Daoy (cell line): ENCODE data around the gene ZNF160. TPM values are rescaled to one million over a fixed set of nuclear protein-coding genes. Genes with fewer than 3 reads are reported as not detected.
"Not testable (repeated sequence)": the region's sequence is repeated elsewhere in the genome, so short reads cannot be mapped to it uniquely, and the experiment has no call there.

Source experiments
- DNase-seq: peaks from one replicate; pipeline ENCODE4 v3.0.0-alpha.2; 2015; ENCODE audit warnings: low read depth
- total RNA-seq: library from RNA; depleted of rRNA; stranded (reverse); fragments of >200 nt; shearing (Covaris generic); gene quantifications from 2 replicates; pipeline ENCODE4 v1.2.3, GENCODE V29; 2014

The ZNF160 gene
- total RNA-seq, 1 experiment from 2014 or later = 12.9 TPM

DNA sequence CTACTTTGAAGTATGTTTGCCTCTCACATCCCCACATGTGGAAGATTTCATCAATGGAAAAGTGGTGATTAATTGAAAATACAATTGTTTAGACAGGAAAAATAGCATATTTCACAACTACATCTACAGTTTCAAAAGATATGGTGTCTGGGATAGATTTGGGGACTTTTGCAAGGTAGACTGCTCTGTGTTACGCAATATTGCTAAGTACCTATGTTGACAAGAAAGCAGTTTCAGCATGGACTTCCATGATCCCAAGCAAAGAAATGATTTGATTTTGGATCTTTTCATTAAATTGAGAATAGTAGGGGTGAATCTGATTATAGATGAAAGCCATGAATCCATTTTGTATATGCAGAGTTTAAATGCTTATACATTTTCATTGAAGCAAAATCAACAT, 10.5 kb downstream of the ZNF160 start:
- no peak for DNase-seq

DNA sequence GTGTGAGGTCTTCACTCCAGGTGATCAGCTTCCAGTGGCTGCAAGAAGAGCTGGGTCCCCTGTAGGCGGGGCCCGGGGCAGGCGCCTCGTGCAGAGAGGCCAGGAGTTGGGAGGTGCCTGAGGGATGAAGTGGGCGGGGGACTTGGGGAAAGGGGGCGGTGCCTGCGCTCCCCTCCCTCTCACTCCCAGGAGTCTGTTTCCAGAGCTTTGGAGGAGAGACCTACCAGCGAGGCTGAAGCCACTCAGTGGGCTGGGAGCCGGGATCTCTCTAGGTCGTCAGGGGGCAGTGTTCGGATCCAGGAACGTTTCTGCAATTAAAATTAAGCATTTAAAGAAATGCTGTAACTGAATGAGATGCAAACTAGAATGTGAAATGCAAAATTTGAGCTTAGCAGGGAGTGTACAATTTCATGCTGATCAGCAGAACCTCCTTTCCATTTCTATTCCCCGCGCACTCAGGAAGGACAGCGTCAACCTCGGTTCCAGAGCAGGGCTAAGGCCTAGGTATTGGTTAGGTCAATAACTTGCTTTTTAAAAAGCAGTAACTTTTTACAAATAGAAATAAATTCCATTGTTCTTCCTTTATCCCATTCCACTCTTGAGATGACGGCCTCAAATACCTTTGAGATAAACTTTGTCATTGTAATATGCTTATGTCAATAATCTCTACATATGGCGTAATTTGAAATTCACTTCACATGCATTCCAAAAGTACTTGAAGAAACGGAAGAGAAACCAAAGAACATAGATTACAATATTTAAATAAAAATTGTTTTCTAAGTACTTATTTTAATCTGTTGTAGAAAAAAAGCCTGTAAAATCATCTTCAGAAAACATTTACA, 11.6 kb downstream of the ZNF160 start:
- DNase-seq = no peak

DNA sequence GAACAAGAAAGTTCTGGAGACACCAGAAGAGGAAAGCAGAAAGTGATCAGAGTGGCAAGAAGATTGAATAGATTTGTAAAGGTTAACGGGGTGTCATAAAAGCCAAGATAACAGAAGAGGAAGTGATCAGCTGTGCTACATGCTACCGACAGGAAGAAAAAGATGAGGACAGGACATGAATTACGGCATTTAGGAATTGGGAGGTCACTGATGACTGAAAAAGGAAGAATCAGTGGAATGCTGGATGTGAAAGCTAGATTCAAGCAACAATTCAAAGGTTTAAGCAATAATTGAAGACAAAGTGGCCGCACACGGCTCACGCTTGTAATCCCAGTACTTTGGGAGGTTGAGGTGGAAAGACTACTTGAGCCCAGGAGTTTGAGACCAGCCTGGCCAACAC, 15.1 kb downstream of the ZNF160 start:
- no peak for DNase-seq

DNA sequence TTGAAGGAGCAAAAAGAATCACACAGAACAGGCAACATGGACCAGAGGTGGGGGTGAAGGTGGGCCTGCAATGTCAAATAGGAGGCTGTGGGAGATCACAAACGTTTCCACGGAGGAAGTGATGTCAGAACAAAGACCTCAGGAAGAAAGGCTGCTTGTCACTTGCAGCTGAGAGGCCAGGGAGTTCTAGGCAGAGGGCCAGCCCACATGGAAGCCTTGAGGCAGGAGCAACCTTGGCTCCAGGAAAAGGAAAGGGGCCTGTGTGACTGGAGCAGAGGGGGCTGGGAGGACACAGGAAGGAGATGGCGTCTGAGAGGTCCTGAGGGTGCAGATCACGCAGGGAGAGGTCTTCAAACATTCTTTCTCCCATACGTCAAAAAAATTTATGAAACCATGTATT, 16.3 kb downstream of the ZNF160 start:
- DNase-seq = no peak

DNA sequence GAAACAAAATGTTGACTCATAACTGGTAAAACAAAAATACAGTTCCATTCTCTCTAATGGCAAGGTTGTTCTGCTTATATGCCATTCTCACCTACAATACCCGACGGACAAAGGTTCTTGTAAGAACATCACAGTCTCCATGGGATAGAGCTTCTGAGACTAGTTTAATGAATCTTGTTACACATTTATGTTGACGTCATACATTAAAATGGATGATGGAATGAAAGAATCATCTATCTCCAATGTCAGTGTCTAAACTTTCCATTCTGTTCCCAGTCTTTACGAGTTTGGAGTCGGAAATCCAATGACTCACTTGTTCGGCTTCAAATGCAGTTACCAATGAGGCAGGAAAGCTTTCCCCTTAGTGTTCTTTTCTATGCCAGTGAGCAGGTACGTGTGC, 17.7 kb downstream of the ZNF160 start:
- no peak for DNase-seq

DNA sequence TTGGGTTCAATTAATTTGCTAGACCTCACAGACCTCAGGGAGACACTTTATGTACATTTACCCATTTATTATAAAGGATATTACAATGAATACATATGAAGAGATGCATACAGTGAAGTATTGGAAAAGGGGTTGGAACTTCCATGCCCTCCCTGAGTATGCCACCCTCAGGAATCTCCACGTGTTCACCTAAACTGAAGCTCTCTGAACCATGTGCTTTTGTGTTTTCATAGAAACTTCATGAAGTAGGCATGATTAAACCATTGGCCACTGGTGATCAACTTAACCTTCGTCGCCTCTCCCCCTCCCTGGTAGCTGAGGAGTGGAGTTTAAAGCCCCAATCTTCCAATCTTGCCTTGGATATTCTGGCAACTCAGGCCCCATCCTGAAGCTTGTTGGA, 20.3 kb downstream of the ZNF160 start:
- no peak for DNase-seq

DNA sequence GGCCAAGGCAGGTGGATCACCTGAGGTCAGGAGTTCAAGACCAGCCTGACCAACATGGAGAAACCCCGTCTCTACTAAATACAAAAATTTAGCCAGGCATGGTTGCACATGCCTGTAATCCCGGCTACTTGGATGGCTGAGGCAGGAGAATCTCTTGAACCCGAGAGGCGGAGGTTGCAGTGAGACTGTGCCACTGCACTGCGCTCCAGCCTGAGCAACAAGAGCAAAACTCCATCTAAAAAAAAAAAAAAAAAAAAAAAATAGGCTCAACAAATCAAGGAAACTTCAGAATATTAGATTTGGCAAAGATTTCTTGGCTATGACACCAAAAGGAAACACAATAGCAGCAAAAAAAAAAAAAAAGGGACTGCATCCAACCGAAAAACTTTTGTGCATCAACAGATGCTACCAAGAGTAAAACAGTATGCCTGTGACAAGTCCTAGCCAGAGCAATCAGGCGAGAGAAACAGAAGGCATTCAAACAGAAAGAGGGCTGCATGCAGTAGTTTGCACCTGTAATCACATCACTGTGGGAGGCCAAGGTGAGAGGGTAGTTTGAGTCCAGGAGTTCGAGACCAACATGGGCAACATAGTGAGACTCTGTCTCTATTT, 23.8 kb downstream of the ZNF160 start:
- DNase-seq = no peak

DNA sequence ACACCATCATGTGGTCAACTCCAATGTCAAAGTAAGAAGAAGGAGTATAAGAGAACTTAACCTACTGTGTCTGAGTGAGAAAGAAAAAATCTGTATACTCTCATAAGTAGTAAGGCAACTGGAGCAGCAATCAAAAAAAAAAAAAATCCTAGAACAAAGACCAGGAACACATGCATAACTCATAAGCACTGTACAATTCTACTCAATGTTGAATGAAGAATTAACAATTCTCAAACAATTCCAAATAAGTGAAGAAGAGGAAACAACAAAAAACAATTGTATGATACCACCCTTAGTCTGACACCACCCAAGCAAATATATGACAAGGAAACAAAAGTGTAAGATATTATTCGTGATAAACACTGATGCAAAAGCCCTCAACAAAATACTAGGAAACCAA, 24.6 kb downstream of the ZNF160 start:
- no peak for DNase-seq

DNA sequence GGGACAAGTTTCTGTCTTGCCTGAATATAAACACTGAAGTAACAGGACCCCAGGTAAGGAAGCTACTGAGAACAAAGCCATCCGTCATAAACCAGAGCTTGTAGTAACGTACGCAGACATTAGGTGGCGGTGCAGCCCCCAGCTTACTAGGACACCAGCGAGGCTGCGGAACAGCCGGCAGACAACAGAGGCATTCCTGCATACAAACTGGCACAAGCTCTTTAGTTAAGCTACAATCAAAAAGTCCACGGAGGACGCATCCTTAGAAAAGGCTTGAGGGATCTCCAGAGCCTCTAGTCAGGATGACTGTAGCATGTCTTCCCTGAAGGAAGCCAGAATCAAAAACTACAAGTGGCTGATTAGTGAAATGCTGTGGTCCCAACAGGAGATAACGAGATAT, 26.2 kb downstream of the ZNF160 start:
- peak; percentile 35 for DNase-seq

DNA sequence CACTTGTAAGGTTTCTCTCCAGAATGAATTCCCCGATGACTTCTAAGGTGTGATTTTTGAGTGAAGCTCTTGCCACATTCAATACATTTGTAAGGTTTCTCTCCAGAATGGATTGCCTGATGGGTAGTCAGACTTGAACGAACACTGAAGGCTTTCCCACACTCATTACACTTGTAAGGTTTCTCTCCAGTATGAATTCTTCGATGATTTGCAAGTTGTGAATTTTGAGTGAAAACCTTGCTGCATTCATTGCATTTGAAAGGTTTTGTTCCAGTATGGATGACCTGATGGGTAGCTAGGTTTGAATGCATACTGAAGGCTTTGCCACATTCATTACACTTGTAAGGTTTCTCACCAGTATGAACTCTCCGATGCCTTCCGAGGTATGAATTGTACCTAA, 34.4 kb downstream of the ZNF160 start:
- DNase-seq = no peak

DNA sequence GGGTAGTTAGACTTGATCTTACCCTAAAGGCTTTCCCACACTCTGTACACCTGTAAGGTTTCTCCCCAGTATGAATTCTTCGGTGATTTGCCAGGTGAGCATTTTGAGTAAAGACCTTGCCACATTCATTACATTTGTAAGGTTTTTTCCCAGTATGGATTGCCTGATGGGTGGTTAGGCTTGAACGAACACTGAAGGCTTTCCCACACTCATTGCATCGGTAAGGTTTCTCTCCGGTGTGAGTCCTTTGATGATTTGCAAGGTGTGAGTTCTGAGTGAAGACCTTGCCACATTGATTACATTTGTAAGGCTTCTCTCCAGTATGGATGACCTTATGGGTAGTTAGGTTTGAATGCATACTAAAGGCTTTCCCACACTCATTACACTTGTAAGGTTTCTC, 35.0 kb downstream of the ZNF160 start:
- DNase-seq = no peak

DNA sequence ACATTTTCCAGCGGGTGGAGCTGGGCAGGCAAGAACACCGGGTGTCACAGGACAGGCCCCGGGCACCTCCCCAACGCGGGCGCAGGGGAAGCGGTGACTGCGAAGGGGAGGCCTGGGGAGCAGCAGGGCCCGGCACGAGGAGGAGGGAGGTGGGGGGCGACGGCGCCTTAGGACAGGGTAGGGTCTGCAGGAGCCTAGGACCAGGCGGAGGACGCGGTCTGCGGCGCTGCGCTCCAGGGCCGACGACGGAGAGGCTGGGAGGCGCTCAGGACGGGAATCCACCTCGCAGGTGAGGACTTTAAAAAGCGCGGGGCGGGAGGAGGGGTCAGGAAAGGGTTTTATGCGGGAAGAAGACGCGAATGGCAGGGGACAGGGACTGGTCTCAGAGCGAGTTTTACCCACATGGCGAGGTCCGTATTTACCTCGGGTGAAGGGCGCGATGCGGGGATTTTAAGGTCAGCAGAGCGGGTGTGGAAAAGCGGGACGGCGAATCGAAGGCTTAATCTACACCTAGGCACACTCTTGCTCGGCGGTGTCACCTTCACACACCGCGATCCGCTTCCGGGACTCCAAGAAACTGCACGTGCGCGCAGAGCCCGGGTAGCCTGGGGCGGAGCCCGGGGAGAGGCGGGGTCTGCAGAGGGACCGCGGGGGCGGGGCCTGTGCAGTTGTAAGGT, 45.2 kb downstream of the ZNF160 start:
- no peak for DNase-seq

DNA sequence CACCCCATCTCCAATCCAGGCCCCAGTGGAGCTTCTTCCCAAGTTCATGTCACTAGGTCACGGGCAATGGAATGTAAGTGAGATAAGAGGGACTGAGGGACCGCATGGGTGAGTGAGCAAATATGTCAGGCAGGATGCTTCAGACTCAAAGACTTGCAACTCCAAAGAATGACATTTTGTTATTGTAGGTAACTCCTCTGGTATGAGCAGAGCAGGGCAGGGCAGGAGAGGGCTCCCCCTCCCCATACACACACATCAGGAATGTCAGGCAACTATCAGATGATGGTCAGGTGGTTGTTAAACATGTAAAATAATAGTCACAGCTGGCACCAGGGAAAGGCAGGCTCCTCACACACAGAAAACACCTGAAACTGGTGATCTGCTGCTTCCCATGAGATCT, 48.1 kb downstream of the ZNF160 start:
- DNase-seq = no peak

DNA sequence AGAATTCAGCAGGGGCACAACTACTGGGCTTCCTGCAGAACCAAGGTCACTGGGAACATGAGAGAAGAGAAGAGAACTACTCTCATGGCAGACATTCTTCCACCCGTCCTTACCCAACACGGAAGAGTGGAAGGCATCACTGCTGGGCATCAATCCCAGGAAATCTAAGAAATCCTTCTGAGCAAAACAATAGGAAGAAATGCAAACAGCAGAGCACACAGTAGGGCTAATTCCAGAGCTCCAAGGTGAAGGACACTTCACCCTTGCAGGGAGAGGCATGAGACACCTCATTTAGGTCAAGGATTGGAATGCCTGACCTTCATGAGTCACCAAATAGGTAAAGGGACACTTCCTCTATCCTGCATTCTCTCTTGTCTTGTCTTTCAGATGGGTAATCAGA, 55.8 kb downstream of the ZNF160 start:
- no peak for DNase-seq

DNA sequence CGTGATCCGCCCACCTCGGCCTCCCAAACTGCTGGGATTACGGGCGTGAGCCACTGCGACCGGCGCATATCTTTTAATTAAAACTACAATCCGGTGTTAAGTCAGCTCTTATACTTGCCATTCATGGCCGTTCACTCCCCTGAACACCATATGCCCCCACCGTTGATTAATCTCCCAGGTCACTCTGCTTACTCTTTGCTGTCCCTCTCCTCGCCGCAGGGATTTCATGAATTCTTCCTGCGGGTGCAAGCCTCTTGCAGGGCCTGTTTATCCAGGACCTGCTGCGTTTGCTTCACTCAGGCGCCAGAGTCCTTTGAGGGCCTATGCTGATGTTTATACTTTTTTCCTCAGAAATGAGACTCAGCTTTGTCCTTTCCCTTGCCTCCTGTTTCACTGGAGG, 57.7 kb downstream of the ZNF160 start:
- no peak for DNase-seq

DNA sequence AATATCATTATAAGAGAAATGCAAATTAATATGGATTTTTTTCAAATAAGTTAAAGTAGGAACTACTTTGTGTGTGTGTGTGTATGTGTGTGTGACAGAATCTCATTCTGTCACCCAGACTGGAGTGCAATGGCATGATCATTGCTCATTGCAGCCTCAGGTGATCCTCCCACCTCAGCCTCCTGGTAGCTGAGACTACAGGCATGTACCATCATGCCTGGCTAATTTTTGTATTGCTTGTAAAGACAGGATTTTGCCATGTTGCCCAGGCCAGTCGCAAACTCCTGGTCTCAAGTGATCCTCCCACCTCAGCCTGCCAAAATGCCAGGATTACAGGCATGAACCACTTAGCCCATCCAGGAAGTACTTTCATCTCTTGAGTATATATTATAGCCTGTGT, 61.9 kb downstream of the ZNF160 start:
- no peak for DNase-seq

DNA sequence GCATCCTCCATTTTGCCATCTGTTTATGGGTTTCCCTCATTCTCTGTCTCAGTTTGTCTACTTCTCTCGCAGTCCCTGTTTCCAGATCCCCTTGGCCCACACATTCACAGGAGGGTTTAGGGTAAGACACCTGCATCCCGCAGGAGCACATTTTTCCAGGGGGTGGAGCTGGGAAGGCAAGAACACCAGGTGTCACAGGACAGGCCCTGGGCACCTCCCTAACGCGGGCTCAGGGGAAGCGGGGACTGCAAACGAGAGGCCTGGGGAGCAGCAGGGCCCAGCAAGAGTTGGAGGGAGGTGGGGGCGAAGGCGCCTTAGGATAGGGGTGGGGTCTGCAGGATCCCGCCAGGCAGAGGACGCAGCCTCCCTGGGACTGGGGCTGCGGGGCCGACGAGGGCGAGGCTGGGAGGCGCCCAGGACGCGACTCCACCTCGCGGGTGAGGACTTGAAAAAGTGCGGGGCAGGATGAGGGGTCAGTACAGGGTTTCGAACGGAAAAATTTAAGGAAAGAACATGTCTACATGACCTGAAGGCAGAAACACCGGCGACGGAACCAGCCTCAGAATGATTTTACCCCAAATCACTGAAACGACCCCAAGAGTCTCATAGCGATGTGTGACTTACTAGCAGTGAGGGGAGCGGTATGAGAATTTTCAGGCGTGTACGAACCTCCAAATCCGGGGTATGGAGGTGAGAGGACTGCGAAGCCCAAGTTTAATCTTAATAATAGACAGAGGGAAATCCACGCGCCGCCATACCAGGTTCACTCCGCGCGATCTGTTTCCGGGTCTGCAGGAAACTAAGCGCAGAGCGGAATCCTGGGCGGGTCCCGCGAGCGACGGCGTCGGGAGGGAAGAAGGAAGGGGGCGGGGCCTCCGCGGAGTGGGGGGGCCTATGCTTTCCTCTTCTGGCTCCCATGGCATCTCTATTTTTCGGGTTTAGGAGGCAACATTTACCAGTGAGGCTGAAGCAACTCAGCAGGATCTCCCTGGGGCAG, 65.8 kb downstream of the ZNF160 start:
- no peak for DNase-seq

DNA sequence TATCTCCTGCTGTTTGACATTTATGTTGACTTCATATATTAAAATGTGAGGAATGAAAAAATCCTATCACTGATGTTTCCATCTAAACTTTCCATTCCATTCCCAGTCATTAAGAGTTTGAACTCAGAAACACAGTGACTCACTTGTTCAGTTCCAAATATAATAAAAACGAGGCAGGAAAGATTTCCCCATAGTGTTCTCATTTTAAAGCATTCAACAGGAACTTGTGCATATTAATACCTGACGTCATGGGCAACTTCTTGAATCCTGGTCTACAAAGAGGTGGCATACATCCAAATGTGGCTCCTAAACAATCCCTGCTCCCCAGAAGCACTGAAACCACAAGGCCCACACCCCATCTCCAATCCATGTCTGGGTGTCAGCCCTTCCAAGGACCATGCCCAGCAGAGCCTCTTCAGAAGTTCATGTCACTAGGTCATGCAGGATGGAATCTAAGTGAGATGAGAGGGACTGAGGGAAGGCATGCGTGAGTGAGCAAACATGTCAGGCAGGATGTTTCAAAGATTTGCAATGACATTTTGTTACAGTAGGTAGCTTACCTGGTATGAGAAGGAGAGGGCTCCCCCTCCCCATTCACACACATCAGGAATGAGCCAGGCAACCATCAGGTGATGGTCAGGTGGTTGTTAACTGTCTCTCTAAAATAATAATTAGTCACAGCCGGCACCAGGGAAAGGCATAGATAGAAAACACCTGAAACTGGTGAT, 68.1 kb downstream of the ZNF160 start:
- no peak for DNase-seq

DNA sequence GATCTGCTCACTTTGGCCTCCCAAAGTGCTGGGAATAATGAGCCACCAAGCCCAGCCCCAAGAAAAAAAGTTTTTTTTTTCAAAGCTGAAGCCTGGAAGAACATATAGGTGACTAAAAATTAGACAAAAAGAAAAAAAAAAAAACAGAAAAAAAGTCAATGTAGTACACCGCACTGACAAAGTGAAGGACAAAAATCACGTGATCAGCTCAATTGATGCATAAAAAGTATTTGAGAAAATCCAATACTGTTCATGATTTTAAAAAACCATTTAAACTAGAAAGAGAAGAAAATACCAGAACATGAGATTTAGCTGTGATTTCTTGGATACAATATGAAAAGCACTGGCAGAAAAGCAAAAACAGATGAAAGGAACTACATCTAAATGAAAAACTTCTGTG, 69.2 kb downstream of the ZNF160 start:
- DNase-seq = no peak

DNA sequence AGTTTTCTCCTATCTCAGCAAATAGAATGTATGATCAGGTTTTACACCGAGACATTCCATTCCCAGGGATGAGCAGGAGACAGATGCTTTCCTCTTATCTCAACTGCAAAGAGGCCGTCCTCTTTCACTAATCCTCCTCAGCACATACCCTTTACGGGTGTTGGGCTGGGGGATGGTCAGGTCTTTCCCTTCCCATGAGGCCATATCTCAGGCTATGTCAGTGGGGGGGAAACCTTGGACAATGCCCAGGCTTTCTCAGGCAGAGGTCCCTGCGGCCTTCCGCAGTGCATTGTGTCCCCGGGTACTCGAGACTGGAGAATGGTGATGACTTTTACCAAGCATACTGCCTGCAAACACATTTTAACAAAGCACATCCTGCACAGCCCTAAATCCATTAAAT, 74.9 kb downstream of the ZNF160 start:
- DNase-seq = not testable (repeated sequence)

DNA sequence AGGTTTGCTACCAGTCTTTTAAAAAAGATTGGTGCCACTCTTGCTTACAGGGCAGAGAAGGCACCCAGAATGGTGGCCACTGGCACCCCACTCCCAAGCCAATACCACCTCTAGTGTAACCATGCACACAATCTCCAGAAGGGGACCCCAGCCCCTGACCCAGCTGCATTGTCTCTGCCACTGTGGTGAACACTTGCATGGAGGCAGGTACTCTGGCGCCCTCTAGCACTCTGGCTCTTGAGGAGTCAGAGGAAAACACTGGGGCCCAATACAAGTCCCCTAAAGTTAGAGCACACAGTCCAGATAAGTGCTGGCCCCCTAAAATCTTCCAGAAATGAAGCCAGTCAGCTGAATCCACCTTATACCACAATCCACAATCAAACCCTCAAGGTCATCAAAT, 83.5 kb downstream of the ZNF160 start:
- DNase-seq = no peak
